Endothelial cell of umbilical vein (primary cell): ENCODE data around the gene ABCG2. TPM values are rescaled to one million over a fixed set of nuclear protein-coding genes. Genes with fewer than 3 reads are reported as not detected.

Source experiments
- BruUV-seq: library from RNA; stranded (reverse); fragments of 400-500 nt; replicated peaks from 2 replicates; lab custom pipeline; 2021; lab: Mats Ljungman, UMichigan
- CTCF ChIA-PET: fragments of 300-600, 350-600 bp; sonication (Branson Sonifier 250); formaldehyde crosslinking; loops from one replicate; lab custom pipeline; 2021; ENCODE audit warnings: antibody characterized with exemption, inconsistent platforms; lab: Charles Lee
- POLR2A ChIA-PET: fragments of 300-600, 350-600 bp; sonication (Branson Sonifier 250); formaldehyde crosslinking; loops from one replicate; lab custom pipeline; 2021; ENCODE audit warnings: antibody characterized with exemption, inconsistent platforms; lab: Charles Lee
- DNase-seq: peaks from one replicate; pipeline ENCODE4 v3.0.0-alpha.2; 2011; ENCODE audit warnings: low read depth, low spot score
- FAIRE-seq: peaks from 2 replicates; lab custom pipeline; 2011; peaks lifted over from hg19 to GRCh38; lab: Jason Lieb, UNC
- H2AFZ ChIP-seq: 2 replicates; pipeline ENCODE4 v1.6.0; 2012; ENCODE audit warnings: low read depth, low read length, control low read depth, inconsistent platforms
- H3K27ac ChIP-seq: 2 replicates; pipeline ENCODE4 v1.5.1; 2011; ENCODE audit warnings: low read depth, mild to moderate bottlenecking, control low read depth, low read length, moderate library complexity; ENCODE audit not compliant: insufficient read depth
- H3K27me3 ChIP-seq, 2 experiments: 2 replicates each; pipeline versions ENCODE4 v1.6.0 to v1.6.1; 2011; ENCODE audit warnings: low read length in 2 of 2, mixed read lengths in 1 of 2; ENCODE audit not compliant: control insufficient read depth in 2 of 2, insufficient read depth in 2 of 2
- H3K36me3 ChIP-seq, 2 experiments: 2 replicates in 1 of 2; 3 replicates in 1 of 2; pipeline ENCODE4 v1.5.1; 2011; ENCODE audit warnings: low read length in 2 of 2, mild to moderate bottlenecking in 1 of 2, moderate library complexity in 1 of 2; ENCODE audit not compliant: control insufficient read depth in 2 of 2, insufficient read depth in 2 of 2; ENCODE audit errors: extremely low read depth in 1 of 2
- H3K4me1 ChIP-seq: 3 replicates; pipeline ENCODE4 v1.5.1; 2011; ENCODE audit warnings: mild to moderate bottlenecking, low read length; ENCODE audit not compliant: control insufficient read depth, insufficient read depth; ENCODE audit errors: extremely low read depth
- H3K4me2 ChIP-seq: 2 replicates; pipeline ENCODE4 v1.6.1; 2011; ENCODE audit warnings: low read length, control low read depth, mixed read lengths; ENCODE audit not compliant: insufficient read depth
- H3K4me3 ChIP-seq, 3 experiments: fragments of 200-600 bp in 1 of 3; sonication (generic), shearing (Covaris generic) in 1 of 3; replicated peaks in 1 of 3; 2 replicates each; pipeline ENCODE4 v1.5.1; 2011 to 2016; ENCODE audit warnings: control low read depth in 3 of 3, low read length in 3 of 3, mild to moderate bottlenecking in 2 of 3, inconsistent platforms in 1 of 3, low read depth in 1 of 3, moderate library complexity in 1 of 3; ENCODE audit not compliant: insufficient read depth in 1 of 3
- H3K79me2 ChIP-seq: 2 replicates; pipeline ENCODE4 v1.6.0; 2012; ENCODE audit warnings: low read length, inconsistent platforms; ENCODE audit not compliant: control insufficient read depth, insufficient read depth
- H3K9ac ChIP-seq: replicated peaks from 2 replicates; pipeline ENCODE3; 2011; ENCODE audit warnings: low read length, control low read depth; ENCODE audit not compliant: insufficient read depth; ENCODE audit errors: extremely low read depth
- H3K9me1 ChIP-seq: replicated peaks from 3 replicates; pipeline ENCODE4 v1.6.0; 2011; ENCODE audit warnings: mild to moderate bottlenecking, low read length; ENCODE audit not compliant: control insufficient read depth, insufficient read depth; ENCODE audit errors: extremely low read depth
- H3K9me3 ChIP-seq: replicated peaks from 2 replicates; pipeline ENCODE4 v1.5.1; 2012; ENCODE audit warnings: low read length, inconsistent platforms; ENCODE audit not compliant: control insufficient read depth, insufficient read depth
- H4K20me1 ChIP-seq: replicated peaks from 2 replicates; pipeline ENCODE3; 2011; ENCODE audit warnings: mild to moderate bottlenecking, low read length; ENCODE audit not compliant: control insufficient read depth, insufficient read depth; ENCODE audit errors: extremely low read depth
- CTCF ChIP-seq, 2 donors: IDR thresholded peaks; 1 replicate in 1 of 2; 2 replicates in 1 of 2; pipeline ENCODE4 v1.5.1; 2011; ENCODE audit warnings: low read length in 2 of 2, mild to moderate bottlenecking in 2 of 2, moderate library complexity in 2 of 2, control low read depth in 1 of 2, inconsistent platforms in 1 of 2, low read depth in 1 of 2; ENCODE audit not compliant: insufficient read depth in 1 of 2; ENCODE audit errors: extremely low read depth in 1 of 2
- EZH2 ChIP-seq: IDR thresholded peaks from 2 replicates; pipeline ENCODE4 v1.6.1; 2012; ENCODE audit warnings: borderline replicate concordance, low read depth, mild to moderate bottlenecking, moderate library complexity, low read length, inconsistent platforms; ENCODE audit not compliant: severe bottlenecking
- FOS ChIP-seq: IDR thresholded peaks from 2 replicates; pipeline ENCODE4 v1.6.1; 2011; ENCODE audit warnings: mild to moderate bottlenecking, low read length, moderate library complexity, borderline replicate concordance; ENCODE audit not compliant: insufficient read depth
- GATA2 ChIP-seq: IDR thresholded peaks from 2 replicates; pipeline ENCODE4 v1.7.0; 2011; ENCODE audit warnings: low read depth, mild to moderate bottlenecking, moderate library complexity, mixed read lengths, low read length; ENCODE audit not compliant: insufficient read length, insufficient read depth
- JUN ChIP-seq: IDR thresholded peaks from 2 replicates; pipeline ENCODE4 v1.6.1; 2011; ENCODE audit warnings: borderline replicate concordance, low read depth; ENCODE audit not compliant: insufficient read length, insufficient read depth
- MYC ChIP-seq: IDR thresholded peaks from one replicate; pipeline ENCODE4 v1.6.1; 2011; ENCODE audit warnings: mild to moderate bottlenecking, low read depth, low read length
- POLR2A ChIP-seq: IDR thresholded peaks from 2 replicates; pipeline ENCODE4 v1.6.1; 2012; ENCODE audit warnings: low read depth, mild to moderate bottlenecking, control low read depth, low read length
- POLR2AphosphoS5 ChIP-seq: IDR thresholded peaks from 2 replicates; pipeline ENCODE4 v1.6.1; 2012; ENCODE audit warnings: low read depth, mild to moderate bottlenecking, control low read depth, low read length, moderate library complexity; ENCODE audit not compliant: insufficient read depth
- dilution Hi-C: fragments of 300-500 bp; cut with MboI; formaldehyde crosslinking; loops from one replicate; pipeline ENCODE4 v1.15.0; 2019; ENCODE audit warnings: low sequenced_read_pairs; ENCODE audit not compliant: extremely low pct_ligation_motif_present
- intact Hi-C: fragments of 100-400 bp; cut with micrococcal nuclease; formaldehyde crosslinking; loops from one replicate; pipeline ENCODE4 v1.10.0; 2022
- polyA plus RNA-seq, 4 experiments: library from polyadenylated mRNA; depleted of rRNA in 3 of 4; stranded (reverse) in 3 of 4; unstranded in 1 of 4; fragments of >200 nt; gene quantifications; 2 replicates each; pipeline versions ENCODE4 v1.2.1 to v1.2.3, GENCODE V29; 2011 to 2012; ENCODE audit warnings: missing spikeins in 1 of 4
- total RNA-seq: library from RNA; stranded (reverse); gene quantifications from 2 replicates; pipeline ENCODE4 v1.2.3, GENCODE V29; 2021
- TF ChIP-seq, protein P1 (sequence below): IDR thresholded peaks from 2 replicates; pipeline ENCODE4 v1.6.1; 2011; ENCODE audit not compliant: insufficient read depth, insufficient read length

ABCG2 gene
- total and polyA plus RNA-seq, 2 donors (not counting 3 experiments of a cell fraction or from before 2014, with no cell fraction given): 3.4 to 5.0 TPM

- Histone ChIP-seq H3K79me2 (no peaks in the 10 kb centered on the region), H2AFZ (no peak overlapping the region), H3K9ac (no peak overlapping the region), H3K27me3 (no peaks in the 10 kb centered on the region), H3K27ac (no peak overlapping the region), H4K20me1 (no peaks in the 10 kb centered on the region), H3K4me1 (peaks cover 6% of the 10 kb centered on the region), H3K9me3 (no peaks in the 10 kb centered on the region), H3K36me3 (peaks cover 1 to 7% of the 10 kb centered on the region in 2 experiments), H3K4me3 (no peak overlapping the region), H3K4me2 (no peak overlapping the region), H3K9me1 (no peaks in the 10 kb centered on the region)
- intact Hi-C loops: no loop called here
- FAIRE-seq: no peak
- BruUV-seq: no TSS peak
- ChIA-PET CTCF (interaction anchor here (1.3 to 8.5 kb wide), 6 partner anchors 10 to 457 kb away, joined by 3 to 204 read pairs (median 7); no protein-coding TSS in a partner anchor), POLR2A (no interaction called here)
- no peak for DNase-seq
- no peak for TF ChIP-seq EZH2
- no peak for TF ChIP-seq FOS
- no peak for TF ChIP-seq CTCF (IDR thresholded peaks at IDR 0.05; ENCODE audit: extremely low read depth in 1 of 2, insufficient read depth in 1 of 2, low read depth in 1 of 2, low read length in 2 of 2)
- TF ChIP-seq GATA2: no peak
- no peak for TF ChIP-seq POLR2A
- TF ChIP-seq JUN: no peak
- TF ChIP-seq POLR2AphosphoS5: no peak
- TF ChIP-seq, protein P1, sequence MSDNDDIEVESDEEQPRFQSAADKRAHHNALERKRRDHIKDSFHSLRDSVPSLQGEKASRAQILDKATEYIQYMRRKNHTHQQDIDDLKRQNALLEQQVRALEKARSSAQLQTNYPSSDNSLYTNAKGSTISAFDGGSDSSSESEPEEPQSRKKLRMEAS: no peak
- no peak for TF ChIP-seq MYC
- dilution Hi-C loops: no loop called here
Observed at GRCh38 chr4:88058295-88058694, 100.1 kb downstream of the ABCG2 start.
